Measurements from ENCODE around the gene PSMB9.

PSMB9 gene

GRCh38 chr6:32840604-32841246 is 13.3 kb upstream of the PSMB9 start:
- no peak for DNase-seq (ENCODE audit: low read depth)

GRCh38 chr6:32842021-32842650 is 11.9 kb upstream of the PSMB9 start:
- no peak for DNase-seq (ENCODE audit: low read depth)

- no peak for DNase-seq (ENCODE audit: low read depth)
Measured at GRCh38 chr6:32842690-32843089, 11.3 kb upstream of the PSMB9 start.

- DNase-seq (ENCODE audit: low read depth), result no peak
Measured at GRCh38 chr6:32843331-32843978, 10.5 kb upstream of the PSMB9 start.

GRCh38 chr6:32843979-32844838 is 9.8 kb upstream of the PSMB9 start, which contains the start of gene PSMB8:
Gene PSMB8 (minus strand): TSS chr6:32844047. CDS start chr6:32843996, 51 bp downstream.
- peak; percentile 96 for DNase-seq (ENCODE audit: low read depth)

GRCh38 chr6:32844839-32845383 is 9.1 kb upstream of the PSMB9 start:
- DNase-seq (ENCODE audit: low read depth), result no peak

- DNase-seq (ENCODE audit: low read depth), result no peak
Measured at GRCh38 chr6:32845384-32845884, 8.6 kb upstream of the PSMB9 start.

- no peak for DNase-seq (ENCODE audit: low read depth)
Measured at GRCh38 chr6:32847004-32847403, 7.0 kb upstream of the PSMB9 start.

GRCh38 chr6:32847795-32848194 is 6.2 kb upstream of the PSMB9 start:
- no peak for DNase-seq (ENCODE audit: low read depth)

GRCh38 chr6:32849126-32849525 is 4.9 kb upstream of the PSMB9 start:
- no peak for DNase-seq (ENCODE audit: low read depth)

- DNase-seq (ENCODE audit: low read depth), result no peak
Measured at GRCh38 chr6:32851025-32851424, 3.0 kb upstream of the PSMB9 start.

- no peak for DNase-seq (ENCODE audit: low read depth)
Measured at GRCh38 chr6:32852018-32852843, 1.8 kb upstream of the PSMB9 start.

GRCh38 chr6:32852844-32853540 is 1.0 kb upstream of the PSMB9 start:
- DNase-seq (ENCODE audit: low read depth), result peak; percentile 39

- DNase-seq (ENCODE audit: low read depth), result peak; percentile 41
Measured at GRCh38 chr6:32854376-32855178, 585 bp downstream of the PSMB9 start.

- no peak for DNase-seq (ENCODE audit: low read depth)
Measured at GRCh38 chr6:32855467-32856174, 1.6 kb downstream of the PSMB9 start.

- no peak for DNase-seq (ENCODE audit: low read depth)
Measured at GRCh38 chr6:32857156-32857891, 3.3 kb downstream of the PSMB9 start.

GRCh38 chr6:32858194-32858593 is 4.2 kb downstream of the PSMB9 start:
- no peak for DNase-seq (ENCODE audit: low read depth)

GRCh38 chr6:32860674-32861073 is 6.7 kb downstream of the PSMB9 start:
- DNase-seq (ENCODE audit: low read depth), result no peak
